Peyer's patch (tissue), 4 donors: ENCODE results near the gene ELANE.

Experiments used
- CTCF ChIP-seq, 6 experiments: fragments of 450-650 bp in 4 of 6; fragments of 200-600 bp in 2 of 6; sonication (generic) in 1 of 6; IDR thresholded peaks; one replicate each; pipeline ENCODE4 v1.5.1; 2017 to 2019; ENCODE audit warnings: antibody characterized with exemption in 6 of 6, mild to moderate bottlenecking in 3 of 6, moderate library complexity in 1 of 6
- POLR2A ChIP-seq, 2 donors: fragments of 450-650 bp; IDR thresholded peaks; one replicate each; pipeline ENCODE4 v1.5.1; 2017; ENCODE audit warnings: antibody characterized with exemption in 2 of 2, mild to moderate bottlenecking in 2 of 2, moderate library complexity in 2 of 2

GRCh38 chr19:812747-813218 is 39.3 kb upstream of the ELANE start:
- TF ChIP-seq CTCF (IDR thresholded peaks at IDR 0.05) = no peak
- no peak for TF ChIP-seq POLR2A (IDR thresholded peaks at IDR 0.05)
